Lung (tissue), 12 donors: ENCODE measurements around the gene PDK4. TPM values are rescaled to one million over a fixed set of nuclear protein-coding genes. Genes with fewer than 3 reads are reported as not detected.

Experiments
- ATAC-seq: fragments of 200-7000 bp; cut with Tn5 transposase; one replicate; pipeline ENCODE4 v1.9.1; 2020; ENCODE audit warnings: moderate number of reproducible peaks; ENCODE audit not compliant: insufficient read depth, low FRiP score
- DNase-seq, 3 donors: peaks; one replicate each; pipeline ENCODE4 v3.0.0-alpha.2; 2013 to 2017
- H3K27ac ChIP-seq, 2 donors: one replicate each; pipeline ENCODE4 v1.5.1; 2013; ENCODE audit warnings: mild to moderate bottlenecking in 2 of 2, moderate library complexity in 2 of 2, control low read depth in 1 of 2, inconsistent platforms in 1 of 2, low read depth in 1 of 2, low read length in 1 of 2
- H3K27me3 ChIP-seq, 3 donors: one replicate each; pipeline ENCODE4 v1.5.1; 2013; ENCODE audit warnings: low read length in 2 of 3; ENCODE audit not compliant: control insufficient read depth in 3 of 3, insufficient read depth in 3 of 3
- H3K36me3 ChIP-seq, 4 donors: one replicate each; pipeline ENCODE4 v1.5.1; 2013; ENCODE audit warnings: low read length in 4 of 4, mild to moderate bottlenecking in 1 of 4, moderate library complexity in 1 of 4; ENCODE audit not compliant: control insufficient read depth in 4 of 4, insufficient read depth in 4 of 4
- H3K4me1 ChIP-seq, 5 donors: one replicate each; pipeline ENCODE4 v1.5.1; 2013; ENCODE audit warnings: low read length in 5 of 5, mild to moderate bottlenecking in 2 of 5, moderate library complexity in 1 of 5; ENCODE audit not compliant: control insufficient read depth in 5 of 5, insufficient read depth in 5 of 5
- H3K4me3 ChIP-seq: one replicate; pipeline ENCODE4 v1.5.1; 2013; ENCODE audit warnings: mild to moderate bottlenecking, control low read depth, moderate library complexity
- H3K9ac ChIP-seq, 2 donors: one replicate each; pipeline ENCODE4 v1.5.1; 2013; ENCODE audit warnings: low read length in 2 of 2, control low read depth in 1 of 2; ENCODE audit not compliant: insufficient read depth in 1 of 2
- H3K9me3 ChIP-seq, 4 donors: one replicate each; pipeline ENCODE4 v1.5.1; 2013; ENCODE audit warnings: low read length in 3 of 4, mild to moderate bottlenecking in 1 of 4, moderate library complexity in 1 of 4; ENCODE audit not compliant: control insufficient read depth in 4 of 4, insufficient read depth in 3 of 4
- WGBS, 2 donors: extraction: QIAGEN DNeasy Blood & Tissue Kit; methylation state at CpG; one replicate each; pipeline ENCODE4 v1.1.7; 2013; 5-methylcytosine and 5-hydroxymethylcytosine counted together
- polyA plus RNA-seq, 2 donors: library from polyadenylated mRNA; stranded (reverse); fragments of 200-250 nt; gene quantifications; one replicate each; pipeline ENCODE4 v1.2.1, GENCODE V29; 2013
- total RNA-seq, 2 donors: library from RNA; depleted of rRNA in 1 of 2; stranded (reverse); fragments of >200 nt in 1 of 2; gene quantifications; one replicate each; pipeline ENCODE4 v1.2.1, GENCODE V29; 2014 to 2021
- TF ChIP-seq, protein P1 (sequence below): IDR thresholded peaks from 2 replicates; pipeline ENCODE4 v1.5.1; 2012; ENCODE audit warnings: mild to moderate bottlenecking; ENCODE audit errors: control extremely low read depth, extremely low read depth
- donor health status: control.
- donor health status: control.
- donor health status: Bipolar disorder and iron deficiency.
- donor health status: healthy.
- donor health status: DM: yes; HTN: yes; CAD: no.

The PDK4 gene
- total and polyA plus RNA-seq, 4 donors = 20.1 to 86.9 (median 35.1) TPM

- Histone ChIP-seq H3K9me3 (no peaks in the 10 kb centered on the region), H3K36me3 (no peaks in the 10 kb centered on the region), H3K4me3 (no peak overlapping the region), H3K27me3 (peaks cover 0 to 3% (median 0%) of the 10 kb centered on the region in 3 donors), H3K9ac (no peak overlapping the region), H3K27ac (no peak overlapping the region), H3K4me1 (peaks cover 0 to 4% (median 0%) of the 10 kb centered on the region in 5 donors)
- TF ChIP-seq, protein P1, sequence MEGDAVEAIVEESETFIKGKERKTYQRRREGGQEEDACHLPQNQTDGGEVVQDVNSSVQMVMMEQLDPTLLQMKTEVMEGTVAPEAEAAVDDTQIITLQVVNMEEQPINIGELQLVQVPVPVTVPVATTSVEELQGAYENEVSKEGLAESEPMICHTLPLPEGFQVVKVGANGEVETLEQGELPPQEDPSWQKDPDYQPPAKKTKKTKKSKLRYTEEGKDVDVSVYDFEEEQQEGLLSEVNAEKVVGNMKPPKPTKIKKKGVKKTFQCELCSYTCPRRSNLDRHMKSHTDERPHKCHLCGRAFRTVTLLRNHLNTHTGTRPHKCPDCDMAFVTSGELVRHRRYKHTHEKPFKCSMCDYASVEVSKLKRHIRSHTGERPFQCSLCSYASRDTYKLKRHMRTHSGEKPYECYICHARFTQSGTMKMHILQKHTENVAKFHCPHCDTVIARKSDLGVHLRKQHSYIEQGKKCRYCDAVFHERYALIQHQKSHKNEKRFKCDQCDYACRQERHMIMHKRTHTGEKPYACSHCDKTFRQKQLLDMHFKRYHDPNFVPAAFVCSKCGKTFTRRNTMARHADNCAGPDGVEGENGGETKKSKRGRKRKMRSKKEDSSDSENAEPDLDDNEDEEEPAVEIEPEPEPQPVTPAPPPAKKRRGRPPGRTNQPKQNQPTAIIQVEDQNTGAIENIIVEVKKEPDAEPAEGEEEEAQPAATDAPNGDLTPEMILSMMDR = no peak
- no peak for DNase-seq
- ATAC-seq = no peak
Observed at GRCh38 chr7:95622001-95622549, 25.8 kb upstream of the PDK4 start.

- Histone ChIP-seq H3K9me3 (no peaks in the 10 kb centered on the region), H3K4me1 (peaks cover 0 to 4% (median 0%) of the 10 kb centered on the region in 5 donors), H3K9ac (no peak overlapping the region), H3K4me3 (no peak overlapping the region), H3K36me3 (no peaks in the 10 kb centered on the region), H3K27me3 (peaks cover 0 to 3% (median 0%) of the 10 kb centered on the region in 3 donors), H3K27ac (no peak overlapping the region)
- ATAC-seq (no peak), DNase-seq (no peak)
- TF ChIP-seq, protein P1 = no peak
- WGBS, 2 donors = 83 to 87% methylated on average over 1 of the region's 1 CpG
Observed at GRCh38 chr7:95621404-95621803, 25.1 kb upstream of the PDK4 start.

DNA sequence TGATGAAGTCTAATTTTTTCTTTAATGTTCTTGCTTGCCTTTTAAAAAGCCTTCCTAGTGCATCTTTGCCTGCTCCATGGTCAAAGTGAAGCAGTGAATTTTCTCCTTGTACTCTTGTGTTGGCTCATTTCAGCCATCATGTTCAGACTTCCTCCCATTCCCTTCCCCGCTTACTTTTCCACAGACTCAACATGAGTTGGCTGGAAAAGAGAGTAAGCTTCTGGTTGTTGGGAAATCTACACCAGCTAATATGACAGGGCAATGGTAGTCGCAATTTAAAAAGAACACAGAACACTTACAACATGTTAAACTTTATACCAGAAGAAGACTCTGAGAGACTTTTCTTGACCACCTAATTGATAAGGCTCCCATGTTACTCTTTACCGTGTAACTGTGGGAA is 24.3 kb upstream of the PDK4 start:
- TF ChIP-seq, protein P1 = no peak
- H3K27me3 ChIP-seq = peaks cover 0 to 3% (median 0%) of the 10 kb centered on the region in 3 donors
- no peak overlapping the region for H3K4me3 ChIP-seq
- no peak overlapping the region for H3K9ac ChIP-seq
- no peaks in the 10 kb centered on the region for H3K36me3 ChIP-seq
- ATAC-seq = no peak
- H3K4me1 ChIP-seq = peaks cover 0 to 4% (median 0%) of the 10 kb centered on the region in 5 donors
- H3K27ac ChIP-seq = no peak overlapping the region
- H3K9me3 ChIP-seq = no peaks in the 10 kb centered on the region
- 94% methylated on average over 3 of the region's 3 CpGs for WGBS, 2 donors
- DNase-seq = no peak

- no peaks in the 10 kb centered on the region for H3K36me3 ChIP-seq
- TF ChIP-seq, protein P1 = no peak
- no peak overlapping the region for H3K9ac ChIP-seq
- no peaks in the 10 kb centered on the region for H3K9me3 ChIP-seq
- DNase-seq (no peak), ATAC-seq (no peak)
- WGBS, 2 donors = 53% methylated on average over 1 of the region's 1 CpG
- H3K4me1 ChIP-seq = peaks cover 0 to 4% (median 0%) of the 10 kb centered on the region in 5 donors
- H3K27me3 ChIP-seq = peaks cover 0 to 3% (median 0%) of the 10 kb centered on the region in 3 donors
- no peak overlapping the region for H3K27ac ChIP-seq
- H3K4me3 ChIP-seq = no peak overlapping the region
Observed at GRCh38 chr7:95619921-95620320, 23.6 kb upstream of the PDK4 start.
